ENCODE results near the gene AK8.

The AK8 gene

DNA sequence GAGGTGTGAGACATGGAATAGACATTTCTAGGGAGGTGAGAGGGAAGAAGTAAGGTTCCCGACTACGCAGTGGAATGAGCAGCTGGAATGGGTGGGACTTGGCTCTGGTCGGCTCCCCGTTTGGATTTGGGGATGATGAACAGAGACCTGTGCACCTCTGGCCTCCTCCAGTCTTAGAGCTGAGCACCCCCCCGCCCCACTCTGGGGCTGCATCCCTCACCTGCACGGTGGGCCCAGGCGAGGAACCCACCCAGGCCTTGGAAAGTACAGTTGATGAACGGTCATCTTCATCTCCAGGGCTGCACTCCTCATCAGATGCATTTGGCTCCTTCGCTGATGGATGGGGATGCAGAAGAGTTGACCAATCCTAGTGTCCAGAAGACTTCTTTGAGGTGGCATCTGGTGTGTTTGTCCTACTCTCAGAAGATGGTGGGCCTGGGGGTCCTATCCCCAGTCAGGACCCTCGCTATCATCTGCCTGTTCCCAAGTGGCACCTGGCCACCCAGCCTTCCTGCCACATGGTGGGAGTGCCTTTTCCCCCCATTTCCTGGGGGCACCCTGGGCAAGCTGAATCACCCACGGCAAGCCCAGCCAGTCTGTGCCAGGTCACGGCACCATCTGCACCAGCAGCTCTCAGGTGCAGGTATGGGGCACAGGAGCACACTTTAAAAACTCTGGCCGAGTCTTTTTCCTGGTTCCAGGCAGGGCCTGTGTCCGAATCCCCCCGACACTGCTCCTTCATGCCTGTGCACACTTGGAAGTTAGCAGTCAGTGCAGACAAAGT, 137.4 kb downstream of the AK8 start:
- no peak overlapping the region for H3K4me3 ChIP-seq (ENCODE audit: low read length)
- H3K36me3 ChIP-seq (ENCODE audit: insufficient read depth, low read length): no peaks in the 10 kb centered on the region
- no peak overlapping the region for H3K9ac ChIP-seq (ENCODE audit: low read depth, low read length)
- H3K9me3 ChIP-seq (replicated peaks; ENCODE audit: low read length): no peaks in the 10 kb centered on the region
- no peak overlapping the region for H3K4me2 ChIP-seq (ENCODE audit: low read length)
- H3K27me3 ChIP-seq (ENCODE audit: control insufficient read depth, insufficient read depth, low read length): peaks cover 55% of the 10 kb centered on the region
- H3K4me1 ChIP-seq (ENCODE audit: control insufficient read depth, insufficient read depth, low read length): no peaks in the 10 kb centered on the region

- H3K9me3 ChIP-seq (replicated peaks; ENCODE audit: low read length): no peaks in the 10 kb centered on the region
- H3K9ac ChIP-seq (ENCODE audit: low read depth, low read length): no peak overlapping the region
- H3K4me1 ChIP-seq (ENCODE audit: control insufficient read depth, insufficient read depth, low read length): no peaks in the 10 kb centered on the region
- H3K27me3 ChIP-seq (ENCODE audit: control insufficient read depth, insufficient read depth, low read length): peaks cover 52% of the 10 kb centered on the region
- H3K36me3 ChIP-seq (ENCODE audit: insufficient read depth, low read length): no peaks in the 10 kb centered on the region
- H3K4me2 ChIP-seq (ENCODE audit: low read length): no peak overlapping the region
- no peak overlapping the region for H3K4me3 ChIP-seq (ENCODE audit: low read length)
Measured at GRCh38 chr9:132739710-132740310, 138.3 kb downstream of the AK8 start.

DNA sequence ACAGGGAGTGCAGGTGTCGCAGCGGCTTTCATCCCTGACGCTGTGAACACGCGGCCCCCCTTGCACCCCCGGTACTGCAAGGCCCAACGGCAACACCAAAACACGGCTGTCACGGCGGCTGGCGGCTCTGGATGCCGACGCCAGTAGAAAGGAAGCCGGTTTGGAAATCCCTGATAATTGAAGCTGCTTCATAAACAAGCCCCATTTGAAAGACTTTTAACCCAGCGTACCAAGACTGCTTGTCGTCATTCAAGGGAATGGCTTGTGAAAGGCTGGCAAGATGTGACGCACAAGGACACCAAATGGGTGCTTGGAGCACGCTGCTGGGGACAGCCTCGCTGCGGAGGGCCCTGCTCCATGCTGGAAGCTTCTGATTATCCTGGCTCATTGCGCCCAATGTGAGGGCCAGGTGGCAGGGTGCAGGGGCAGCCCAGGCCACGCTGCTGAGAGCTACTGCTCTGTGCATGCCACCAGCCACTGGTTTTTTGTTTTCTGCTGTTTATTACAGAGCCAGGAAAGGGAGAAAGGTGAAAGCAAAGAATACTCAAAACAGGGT, 144.7 kb downstream of the AK8 start:
- no peaks in the 10 kb centered on the region for H3K4me1 ChIP-seq (ENCODE audit: control insufficient read depth, insufficient read depth, low read length)
- no peaks in the 10 kb centered on the region for H3K36me3 ChIP-seq (ENCODE audit: insufficient read depth, low read length)
- H3K9me3 ChIP-seq (replicated peaks; ENCODE audit: low read length): no peaks in the 10 kb centered on the region
- no peak overlapping the region for H3K4me3 ChIP-seq (ENCODE audit: low read length)
- H3K4me2 ChIP-seq (ENCODE audit: low read length): peak overlapping the region; percentile 23
- no peak overlapping the region for H3K9ac ChIP-seq (ENCODE audit: low read depth, low read length)
- peaks cover 61% of the 10 kb centered on the region for H3K27me3 ChIP-seq (ENCODE audit: control insufficient read depth, insufficient read depth, low read length)

GRCh38 chr9:132732326-132733259, 145.5 kb downstream of the AK8 start:
- Histone ChIP-seq H3K4me2 (ENCODE audit: low read length) (peak overlapping the region; percentile 23), H3K4me1 (ENCODE audit: control insufficient read depth, insufficient read depth, low read length) (no peaks in the 10 kb centered on the region), H3K27me3 (ENCODE audit: control insufficient read depth, insufficient read depth, low read length) (peaks cover 67% of the 10 kb centered on the region), H3K9me3 (replicated peaks; ENCODE audit: low read length) (no peaks in the 10 kb centered on the region), H3K9ac (ENCODE audit: low read depth, low read length) (no peak overlapping the region), H3K4me3 (ENCODE audit: low read length) (no peak overlapping the region), H3K36me3 (ENCODE audit: insufficient read depth, low read length) (no peaks in the 10 kb centered on the region)

- H3K4me2 ChIP-seq (ENCODE audit: low read length): no peak overlapping the region
- no peak overlapping the region for H3K9ac ChIP-seq (ENCODE audit: low read depth, low read length)
- H3K27me3 ChIP-seq (ENCODE audit: control insufficient read depth, insufficient read depth, low read length): peaks cover 79% of the 10 kb centered on the region
- no peaks in the 10 kb centered on the region for H3K4me1 ChIP-seq (ENCODE audit: control insufficient read depth, insufficient read depth, low read length)
- no peak overlapping the region for H3K4me3 ChIP-seq (ENCODE audit: low read length)
- no peaks in the 10 kb centered on the region for H3K36me3 ChIP-seq (ENCODE audit: insufficient read depth, low read length)
- no peaks in the 10 kb centered on the region for H3K9me3 ChIP-seq (replicated peaks; ENCODE audit: low read length)
Measured at GRCh38 chr9:132731230-132731629, 146.9 kb downstream of the AK8 start.

DNA sequence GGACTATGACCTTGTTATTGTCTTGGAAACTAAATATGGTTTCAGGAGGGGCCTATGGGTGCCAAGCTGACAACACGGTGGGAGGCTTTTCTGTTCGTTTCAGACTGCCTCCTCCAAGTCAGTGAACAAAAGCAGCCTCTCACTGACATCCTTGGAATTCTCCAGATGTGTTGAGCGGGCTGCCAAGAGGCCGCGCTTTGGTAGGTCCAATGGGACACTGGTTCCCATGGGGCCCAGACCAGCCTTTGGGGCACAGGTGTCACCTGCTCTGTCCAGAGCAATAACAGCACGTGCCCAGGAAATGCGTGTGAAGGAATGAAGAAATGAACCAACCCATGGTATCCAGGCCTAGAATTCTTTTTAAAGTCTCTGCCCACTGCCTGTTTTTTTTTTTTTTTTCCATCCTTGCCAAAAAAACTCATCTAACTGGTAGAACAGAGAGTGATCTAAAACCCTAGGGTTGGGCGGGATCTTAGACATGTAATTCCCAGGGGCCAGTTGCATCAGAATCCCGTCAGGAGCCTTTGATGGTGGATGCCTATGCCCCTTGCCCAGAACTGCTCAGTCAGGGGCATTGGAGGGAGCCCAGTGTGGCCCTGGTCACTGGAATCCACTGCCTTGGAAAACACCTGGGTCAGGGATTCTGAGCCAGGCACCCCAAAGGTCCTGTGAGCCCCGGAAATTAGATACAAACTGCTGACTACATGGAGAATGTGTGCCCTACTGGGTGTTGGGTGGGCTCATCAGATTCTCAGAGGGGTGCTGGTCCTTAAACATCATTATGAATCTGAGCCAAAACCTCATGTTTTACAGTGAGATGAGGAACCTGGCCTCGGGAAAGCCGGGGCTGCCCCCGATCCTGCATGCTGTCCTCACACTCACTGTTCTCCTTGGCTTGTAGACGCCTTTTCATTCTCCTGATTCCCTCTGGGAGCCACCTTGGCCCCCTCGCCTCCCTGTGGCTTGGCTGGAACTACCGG, 147.7 kb downstream of the AK8 start:
- Histone ChIP-seq H3K9ac (ENCODE audit: low read depth, low read length) (no peak overlapping the region), H3K4me1 (ENCODE audit: control insufficient read depth, insufficient read depth, low read length) (no peaks in the 10 kb centered on the region), H3K36me3 (ENCODE audit: insufficient read depth, low read length) (no peaks in the 10 kb centered on the region), H3K9me3 (replicated peaks; ENCODE audit: low read length) (no peaks in the 10 kb centered on the region), H3K4me3 (ENCODE audit: low read length) (no peak overlapping the region), H3K4me2 (ENCODE audit: low read length) (no peak overlapping the region), H3K27me3 (ENCODE audit: control insufficient read depth, insufficient read depth, low read length) (peaks cover 79% of the 10 kb centered on the region)

GRCh38 chr9:132729235-132729890, 148.7 kb downstream of the AK8 start:
- Histone ChIP-seq H3K4me1 (ENCODE audit: control insufficient read depth, insufficient read depth, low read length) (no peaks in the 10 kb centered on the region), H3K27me3 (ENCODE audit: control insufficient read depth, insufficient read depth, low read length) (peaks cover 75% of the 10 kb centered on the region), H3K4me2 (ENCODE audit: low read length) (no peak overlapping the region), H3K36me3 (ENCODE audit: insufficient read depth, low read length) (no peaks in the 10 kb centered on the region), H3K9me3 (replicated peaks; ENCODE audit: low read length) (no peaks in the 10 kb centered on the region), H3K9ac (ENCODE audit: low read depth, low read length) (no peak overlapping the region), H3K4me3 (ENCODE audit: low read length) (no peak overlapping the region)

DNA sequence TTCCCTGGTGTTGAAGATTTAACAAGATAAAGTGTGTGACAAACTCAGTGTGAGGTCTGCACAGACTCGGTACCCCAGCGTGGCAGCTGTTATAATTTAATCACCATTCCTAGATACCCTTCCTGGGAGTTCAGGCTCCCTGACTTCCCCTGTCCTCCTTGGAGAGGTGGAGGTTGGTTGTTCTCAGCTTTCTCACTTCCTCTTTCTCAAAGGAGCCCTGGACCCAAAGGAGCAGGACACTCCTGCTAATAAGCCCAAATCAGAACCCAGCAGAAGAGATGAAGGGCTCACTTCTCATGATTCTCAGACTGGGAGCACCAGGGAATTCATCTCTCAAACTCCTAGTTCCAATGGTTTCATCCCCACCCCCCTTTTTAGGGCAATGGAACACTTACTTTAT, 149.6 kb downstream of the AK8 start:
- H3K4me1 ChIP-seq (ENCODE audit: control insufficient read depth, insufficient read depth, low read length): no peaks in the 10 kb centered on the region
- no peaks in the 10 kb centered on the region for H3K36me3 ChIP-seq (ENCODE audit: insufficient read depth, low read length)
- no peaks in the 10 kb centered on the region for H3K9me3 ChIP-seq (replicated peaks; ENCODE audit: low read length)
- H3K4me2 ChIP-seq (ENCODE audit: low read length): no peak overlapping the region
- H3K27me3 ChIP-seq (ENCODE audit: control insufficient read depth, insufficient read depth, low read length): peaks cover 74% of the 10 kb centered on the region
- no peak overlapping the region for H3K4me3 ChIP-seq (ENCODE audit: low read length)
- no peak overlapping the region for H3K9ac ChIP-seq (ENCODE audit: low read depth, low read length)

GRCh38 chr9:132728071-132728470, 150.0 kb downstream of the AK8 start:
- no peak overlapping the region for H3K4me3 ChIP-seq (ENCODE audit: low read length)
- H3K9ac ChIP-seq (ENCODE audit: low read depth, low read length): no peak overlapping the region
- H3K27me3 ChIP-seq (ENCODE audit: control insufficient read depth, insufficient read depth, low read length): peaks cover 70% of the 10 kb centered on the region
- no peak overlapping the region for H3K4me2 ChIP-seq (ENCODE audit: low read length)
- H3K9me3 ChIP-seq (replicated peaks; ENCODE audit: low read length): no peaks in the 10 kb centered on the region
- H3K4me1 ChIP-seq (ENCODE audit: control insufficient read depth, insufficient read depth, low read length): no peaks in the 10 kb centered on the region
- H3K36me3 ChIP-seq (ENCODE audit: insufficient read depth, low read length): no peaks in the 10 kb centered on the region

GRCh38 chr9:132726576-132727130, 151.4 kb downstream of the AK8 start:
- no peak overlapping the region for H3K4me3 ChIP-seq (ENCODE audit: low read length)
- H3K27me3 ChIP-seq (ENCODE audit: control insufficient read depth, insufficient read depth, low read length): peaks cover 66% of the 10 kb centered on the region
- H3K4me2 ChIP-seq (ENCODE audit: low read length): no peak overlapping the region
- H3K36me3 ChIP-seq (ENCODE audit: insufficient read depth, low read length): no peaks in the 10 kb centered on the region
- H3K9ac ChIP-seq (ENCODE audit: low read depth, low read length): no peak overlapping the region
- H3K9me3 ChIP-seq (replicated peaks; ENCODE audit: low read length): no peaks in the 10 kb centered on the region
- no peaks in the 10 kb centered on the region for H3K4me1 ChIP-seq (ENCODE audit: control insufficient read depth, insufficient read depth, low read length)
